HCEC 1CT (cell line): ENCODE results near the gene TMEM163.
"Not testable (repeated sequence)": the region's sequence is repeated elsewhere in the genome, so short reads cannot be mapped to it uniquely, and the experiment has no call there.

Source experiments
- DNase-seq: peaks from one replicate; pipeline ENCODE4 v3.0.0-alpha.2; 2017

Gene TMEM163

DNA sequence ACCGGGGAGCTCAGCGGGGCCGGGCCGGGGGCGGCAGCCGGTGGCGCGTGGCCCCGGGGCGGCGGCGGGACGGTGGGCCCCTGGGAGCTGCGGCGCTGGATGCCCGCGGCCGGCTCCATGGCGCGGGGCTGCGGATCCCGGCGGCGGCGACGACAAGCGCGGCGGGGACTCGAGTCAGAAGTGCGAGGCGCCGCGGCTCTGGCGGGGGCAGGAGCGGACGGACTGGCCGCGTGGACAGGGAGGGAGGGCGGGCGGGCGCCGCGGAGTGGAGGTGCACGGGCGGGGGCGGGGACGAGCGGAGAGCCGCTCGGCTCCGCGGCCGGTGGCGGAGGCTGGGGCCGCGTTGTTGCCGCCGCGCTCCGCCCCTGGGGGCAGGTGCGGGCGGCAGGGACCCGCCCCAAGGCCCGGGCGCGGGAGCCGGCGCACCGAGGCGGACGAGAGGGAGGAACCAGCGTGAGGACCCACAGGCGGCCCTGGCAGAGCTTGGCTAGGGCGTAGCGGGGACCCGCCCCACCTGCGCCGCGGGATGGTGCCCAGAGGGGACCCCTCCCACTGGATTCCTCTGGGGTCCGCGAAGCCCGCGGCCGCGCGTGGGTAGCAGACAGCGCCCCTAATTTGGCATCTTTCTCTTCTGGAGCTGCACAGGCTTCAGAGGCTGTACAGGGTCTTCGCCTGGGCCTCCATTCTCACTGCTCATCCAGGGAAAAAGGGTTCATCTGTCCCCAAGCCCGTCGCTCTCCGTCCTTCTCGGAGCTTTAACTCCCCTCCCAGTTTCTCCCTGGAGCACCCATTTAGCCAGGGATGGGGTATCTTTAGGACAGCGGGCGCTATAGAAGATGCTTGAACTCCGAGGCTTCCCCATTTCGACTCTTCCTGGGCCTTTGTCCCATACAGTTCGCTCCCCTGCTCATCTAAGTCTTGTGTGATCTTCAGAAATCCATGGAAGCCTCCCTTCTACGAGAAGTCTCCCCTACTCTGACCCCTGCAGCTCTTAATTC lies at the start of gene TMEM163:
TMEM163 (minus strand) TSS at position 184 of the 998 bp plus-strand sequence.
- no peak for DNase-seq

DNA sequence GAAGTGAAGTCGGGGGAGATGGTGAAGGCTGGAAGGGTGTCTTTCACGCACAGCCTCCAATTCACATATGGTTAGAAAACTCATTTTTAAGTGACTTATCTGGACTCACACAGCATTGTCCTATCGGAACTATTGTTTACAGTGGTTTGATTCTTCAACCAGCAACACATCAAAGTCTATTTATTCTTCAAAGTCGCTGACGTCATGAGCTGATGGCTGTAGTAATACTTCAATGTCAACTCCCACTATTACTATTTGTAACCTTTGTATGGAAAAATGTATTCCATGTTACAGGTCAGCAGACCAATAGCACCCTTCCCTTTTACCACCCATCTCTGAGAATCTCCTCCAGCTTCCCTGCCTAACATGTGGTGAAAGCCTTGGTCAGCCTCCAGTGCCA lies 47.8 kb upstream of the TMEM163 start:
- no peak for DNase-seq

DNA sequence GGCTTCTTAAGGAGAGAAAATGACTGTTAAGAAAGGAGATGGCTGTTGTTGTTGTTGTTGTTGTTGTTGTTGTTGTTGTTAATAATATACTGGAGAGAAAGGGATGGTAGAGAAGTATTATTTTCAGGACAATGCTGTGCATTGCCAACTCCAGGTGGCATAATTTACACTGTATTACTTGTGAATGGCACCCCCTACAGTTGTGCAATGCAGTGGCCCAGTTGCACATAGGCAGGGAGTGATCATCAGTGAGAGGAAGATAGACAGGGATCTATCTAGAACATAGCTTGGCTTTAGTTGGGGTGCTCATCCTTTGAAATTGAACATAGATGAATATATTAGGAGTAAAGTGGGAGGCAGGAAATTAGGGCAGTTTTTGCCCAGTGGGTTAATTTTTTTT lies 47.2 kb upstream of the TMEM163 start:
- DNase-seq, result no peak

DNA sequence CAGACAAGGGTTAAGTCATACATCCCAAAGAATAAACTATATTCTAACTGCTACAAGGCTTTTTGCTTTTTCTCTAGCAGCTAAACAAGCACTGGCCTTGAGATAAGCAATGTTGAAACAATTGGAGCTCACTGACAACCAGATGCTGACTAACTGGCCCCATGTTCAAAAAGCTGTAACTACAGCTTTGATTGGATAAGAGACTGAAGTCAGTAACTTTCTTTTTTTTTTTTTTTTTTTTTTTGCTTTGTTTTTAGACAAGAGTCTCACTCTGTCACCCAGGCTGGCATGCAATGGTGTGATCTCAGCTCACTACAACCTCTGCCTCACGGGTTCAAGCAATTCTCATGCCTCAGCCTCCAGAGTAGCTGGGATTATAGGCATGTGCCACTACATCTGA lies 45.4 kb upstream of the TMEM163 start:
- DNase-seq, result no peak

DNA sequence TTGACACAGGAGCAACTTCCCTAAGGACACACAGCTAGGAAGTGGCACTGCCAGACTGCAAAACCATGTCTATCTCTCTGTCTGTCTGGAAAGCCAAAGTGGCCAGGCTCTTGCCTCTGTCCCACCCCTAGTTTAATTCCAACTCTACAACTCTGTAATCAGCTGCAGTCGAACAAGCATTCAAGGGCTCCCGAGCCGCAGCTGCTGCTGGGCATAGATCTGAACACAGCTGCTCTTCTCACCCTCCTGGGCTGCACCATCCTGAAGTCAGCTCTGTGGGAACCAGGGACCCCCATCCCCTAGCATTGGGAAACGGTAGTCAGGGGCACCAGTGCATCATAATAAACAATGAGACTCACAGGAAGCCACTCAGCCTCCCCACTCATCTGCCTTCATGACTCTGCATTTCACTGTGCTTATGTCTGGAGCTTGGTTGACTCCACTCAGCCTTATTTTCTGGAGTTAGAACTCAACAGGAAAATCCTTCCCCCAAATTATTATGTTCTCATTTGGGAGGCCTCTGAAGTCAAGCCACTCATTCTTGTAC lies 44.4 kb upstream of the TMEM163 start:
- DNase-seq, result no peak

DNA sequence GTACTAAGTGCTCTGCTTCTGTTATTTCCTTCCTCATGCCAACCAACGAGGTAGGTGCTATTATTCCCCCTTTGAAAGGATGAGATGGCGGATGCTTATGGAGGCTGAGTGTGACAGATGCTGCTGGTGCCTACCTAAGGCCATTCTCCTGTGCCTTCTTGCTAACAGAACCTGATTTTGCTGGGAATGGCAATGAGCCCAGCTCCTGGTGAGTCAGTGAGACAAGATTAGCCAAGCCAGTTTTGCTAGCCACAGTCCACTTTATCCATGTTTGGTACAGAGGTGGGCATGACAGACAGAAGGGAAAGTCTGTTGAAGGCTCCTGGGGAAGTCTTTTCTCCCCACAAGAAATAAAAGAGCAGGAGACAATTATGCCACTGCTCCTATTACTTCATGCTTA lies 43.7 kb upstream of the TMEM163 start:
- no peak for DNase-seq

DNA sequence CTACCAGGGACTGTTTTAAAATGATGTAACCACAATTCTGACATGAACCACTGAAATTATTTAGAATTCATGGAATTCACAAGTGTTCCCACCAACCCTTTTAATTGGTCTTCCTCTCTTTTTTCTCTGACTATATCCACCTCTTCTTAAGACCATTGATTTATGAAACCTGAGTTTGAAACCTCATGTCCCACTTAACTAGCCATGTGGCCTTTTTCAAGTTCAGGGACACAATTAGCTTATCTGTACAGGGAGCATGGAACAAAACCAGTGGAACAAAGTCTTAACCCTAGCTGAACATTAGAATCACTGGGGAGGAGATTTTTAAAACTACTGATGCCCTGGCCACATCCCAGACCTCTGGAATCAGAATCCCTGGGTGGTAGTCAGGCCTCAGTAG lies 41.6 kb upstream of the TMEM163 start:
- DNase-seq, result no peak

DNA sequence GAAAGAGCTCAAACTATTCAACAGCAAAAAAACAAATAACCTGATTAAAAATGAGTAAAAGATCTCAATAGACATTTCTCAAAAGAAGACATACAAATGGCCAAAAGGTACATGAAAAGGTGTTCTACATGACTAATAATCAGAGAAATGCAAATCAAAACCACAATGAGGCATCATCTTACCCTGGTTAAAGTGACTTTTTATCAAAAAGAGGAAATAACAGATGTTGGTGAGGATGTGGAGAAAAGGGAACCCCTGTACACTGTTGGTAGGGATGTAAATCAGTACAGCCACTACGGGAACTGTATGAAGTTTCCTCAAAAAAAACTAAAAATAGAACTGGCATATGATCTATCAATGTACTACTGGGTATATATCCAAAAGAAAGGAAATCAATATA lies 39.8 kb upstream of the TMEM163 start:
- DNase-seq, result no peak

DNA sequence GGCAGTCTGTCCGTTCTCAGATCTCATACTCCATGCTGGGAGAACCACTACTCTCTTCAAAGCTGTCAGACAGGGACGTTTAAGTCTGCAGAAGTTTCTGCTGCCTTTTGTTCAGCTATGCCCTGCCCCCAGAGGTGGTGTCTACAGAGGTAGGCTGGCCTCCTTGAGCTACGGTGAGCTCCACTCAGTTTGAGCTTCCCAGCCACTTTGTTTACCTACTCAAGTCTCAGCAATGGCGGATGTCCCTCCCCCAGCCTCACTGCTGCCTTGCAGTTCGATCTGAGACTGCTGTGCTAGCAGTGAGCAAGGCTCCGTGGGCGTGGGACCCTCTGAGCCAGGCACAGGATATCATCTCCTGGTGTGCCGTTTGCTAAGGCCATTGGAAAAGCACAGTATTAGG lies 33.2 kb upstream of the TMEM163 start:
- DNase-seq, result not testable (repeated sequence)

DNA sequence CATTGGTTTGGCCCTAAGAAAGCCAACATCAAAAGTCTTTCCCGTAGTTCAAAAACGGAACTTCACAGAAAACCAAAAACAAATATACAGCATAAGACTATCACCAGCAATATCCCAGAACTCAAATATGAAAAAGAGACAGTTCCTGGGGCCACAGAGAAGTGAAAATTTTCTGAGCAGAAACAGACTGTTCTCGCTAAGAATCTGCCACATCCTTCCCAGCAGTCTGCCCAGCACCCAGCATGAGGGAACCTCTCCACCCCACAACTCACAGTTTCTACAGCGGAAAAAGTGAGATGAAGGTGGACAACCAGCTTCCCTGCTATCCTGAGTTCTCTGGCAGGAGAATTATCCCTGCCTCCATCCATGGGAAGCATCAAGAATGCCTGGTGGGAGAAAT lies 26.7 kb upstream of the TMEM163 start:
- no peak for DNase-seq

DNA sequence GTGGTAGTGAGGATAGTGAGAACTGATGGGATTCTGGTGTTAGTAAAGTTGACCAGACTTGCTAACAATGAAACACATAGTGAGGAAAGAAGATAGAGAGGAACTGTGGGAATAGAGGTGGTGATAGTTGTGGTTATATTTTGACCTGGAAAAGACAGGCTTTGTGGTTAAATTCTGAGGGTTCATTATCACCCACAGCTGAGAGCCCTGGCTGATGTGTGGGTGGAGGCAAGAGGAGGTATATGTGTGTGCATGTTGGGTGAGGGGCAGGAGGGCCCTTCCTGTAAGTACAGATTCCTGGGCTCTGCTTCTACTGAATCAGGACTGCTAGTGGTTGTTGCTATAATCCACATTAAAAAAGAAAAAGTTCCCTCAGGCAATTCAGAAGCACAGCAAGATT lies 26.2 kb upstream of the TMEM163 start:
- DNase-seq, result no peak

DNA sequence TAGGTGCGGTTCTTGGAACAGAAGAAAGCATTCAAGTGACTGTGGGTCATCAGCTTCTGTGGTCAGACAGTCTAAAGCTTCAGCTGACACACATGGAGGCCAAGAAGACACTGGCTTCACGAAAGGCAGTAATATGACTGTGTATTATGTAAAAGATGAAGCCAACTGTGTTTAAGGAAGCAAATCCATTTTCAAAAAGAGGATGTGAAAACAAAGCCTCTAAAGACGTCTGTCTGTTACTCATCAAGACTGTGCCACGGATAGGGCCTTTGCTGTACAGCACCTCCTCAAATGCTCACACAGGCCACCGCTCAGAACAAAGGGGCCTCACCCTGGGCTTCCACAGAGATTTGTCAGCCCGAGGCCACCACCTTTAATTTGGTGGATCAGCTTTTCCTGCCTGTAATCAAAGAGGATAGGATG lies 21.1 kb upstream of the TMEM163 start:
- DNase-seq, result peak; percentile 1

DNA sequence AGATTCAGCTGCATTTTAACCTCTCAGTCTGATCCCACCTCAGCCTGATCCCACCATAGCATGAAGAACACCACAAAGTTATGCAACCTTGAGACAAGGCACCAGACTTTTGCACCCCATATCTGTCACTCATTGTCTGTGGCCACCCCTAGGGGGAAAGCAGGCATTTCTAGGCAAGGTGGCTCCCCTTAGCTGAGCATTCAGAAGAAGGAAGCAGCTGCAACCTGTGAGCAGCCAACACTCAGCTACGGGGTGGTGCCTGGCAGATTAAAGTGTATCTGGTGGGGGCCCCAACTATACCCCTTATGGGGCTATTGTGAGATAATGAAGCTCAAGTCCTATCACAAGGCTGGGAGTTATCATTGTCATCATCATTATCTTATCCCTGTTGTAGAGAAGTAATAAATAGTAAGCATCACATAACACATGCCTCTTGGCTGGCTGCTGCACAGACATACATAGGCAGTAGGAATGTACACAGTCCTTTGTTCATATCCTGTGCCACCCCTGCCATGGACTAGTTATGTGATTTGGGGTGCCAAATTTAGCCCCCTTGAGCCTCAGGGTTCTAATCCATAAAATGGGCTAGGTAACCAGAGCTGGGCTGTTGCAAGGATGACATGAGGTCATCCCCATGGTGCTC lies 20.6 kb upstream of the TMEM163 start:
- DNase-seq, result no peak

DNA sequence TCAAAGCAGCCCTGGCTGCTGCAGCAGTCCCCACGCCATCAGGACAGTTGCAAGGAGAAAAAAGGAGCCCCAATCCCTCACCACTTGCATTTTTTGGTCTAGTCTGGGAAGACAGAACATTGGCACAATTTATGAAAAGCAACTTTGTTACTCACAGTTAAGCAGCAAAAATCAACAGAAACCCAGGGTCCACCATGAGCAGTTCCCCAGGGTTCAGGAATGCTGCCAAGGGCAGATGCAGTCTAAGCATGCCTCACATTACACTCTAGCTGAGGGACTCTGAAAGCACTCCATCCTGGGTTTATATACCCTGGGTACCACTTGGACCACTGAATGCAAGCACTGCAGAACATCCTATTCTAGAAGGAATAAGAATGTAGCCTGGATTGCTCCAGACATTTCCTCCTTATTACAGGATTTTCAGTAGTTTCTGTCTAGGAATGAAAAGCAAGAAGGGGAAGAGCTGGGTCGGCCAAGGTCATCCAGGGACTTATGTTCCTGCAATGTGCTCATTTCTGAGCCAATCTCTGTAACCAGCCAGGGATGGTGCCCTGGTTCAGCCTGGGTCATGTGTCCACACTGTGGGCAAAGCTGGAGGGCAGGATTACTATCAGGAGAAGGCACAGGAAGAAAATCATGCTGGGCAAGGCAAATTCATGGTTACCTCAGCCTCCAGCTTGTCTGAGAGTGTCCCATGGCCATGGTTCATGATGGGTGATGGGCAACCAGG lies 19.5 kb upstream of the TMEM163 start:
- no peak for DNase-seq

DNA sequence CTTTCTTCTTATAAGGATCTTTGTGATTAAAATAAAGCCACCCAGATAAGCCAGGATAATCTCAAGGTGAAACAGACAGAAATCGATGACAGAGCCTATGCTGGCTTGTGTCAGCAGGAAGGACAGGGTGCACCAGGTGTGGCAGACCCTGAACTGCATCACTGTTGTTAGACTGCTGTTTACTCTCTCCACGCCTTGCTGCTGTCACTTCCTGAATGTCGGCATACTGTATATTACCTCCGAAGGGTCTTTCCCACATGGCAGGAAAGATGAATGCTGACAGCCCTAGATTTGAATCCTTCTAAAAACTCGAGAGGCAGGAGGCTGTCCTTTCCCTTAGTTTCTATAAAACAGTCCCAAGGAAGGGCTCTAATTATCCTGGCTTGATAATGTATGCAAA lies 18.9 kb upstream of the TMEM163 start:
- DNase-seq, result no peak

DNA sequence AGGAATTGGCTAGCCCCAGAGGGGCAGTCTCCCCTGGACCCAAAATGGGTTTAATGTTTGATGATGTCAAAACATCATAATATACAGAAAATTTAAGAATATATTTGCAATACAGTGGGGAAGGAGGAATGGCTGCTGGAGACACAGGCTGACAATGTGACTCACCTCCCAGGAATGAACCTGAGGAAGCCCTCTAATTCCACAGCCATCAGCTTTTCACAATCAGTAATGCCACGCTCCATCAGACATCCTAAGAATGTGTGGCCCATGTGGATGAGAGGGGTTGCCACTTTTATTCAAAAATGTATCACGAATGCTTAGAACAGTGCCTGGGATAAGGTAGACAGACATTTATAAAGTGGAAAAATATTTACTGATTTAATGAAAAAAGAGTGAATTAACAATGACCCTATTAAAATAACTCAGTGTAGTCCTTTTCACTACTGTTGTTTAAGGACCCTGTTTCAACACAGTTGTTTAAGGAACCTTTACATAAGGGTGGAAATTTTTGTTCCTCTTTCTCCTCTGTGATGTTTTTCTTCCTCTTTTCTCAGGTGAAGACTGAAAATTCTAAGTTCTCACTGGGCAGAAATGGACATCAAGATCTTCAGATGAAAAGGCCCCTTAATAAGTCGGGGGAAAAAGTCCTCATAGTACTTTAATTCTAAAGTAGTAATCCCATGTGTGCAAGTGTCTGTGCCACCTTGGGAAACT lies 17.5 kb upstream of the TMEM163 start:
- DNase-seq, result peak; percentile 66

DNA sequence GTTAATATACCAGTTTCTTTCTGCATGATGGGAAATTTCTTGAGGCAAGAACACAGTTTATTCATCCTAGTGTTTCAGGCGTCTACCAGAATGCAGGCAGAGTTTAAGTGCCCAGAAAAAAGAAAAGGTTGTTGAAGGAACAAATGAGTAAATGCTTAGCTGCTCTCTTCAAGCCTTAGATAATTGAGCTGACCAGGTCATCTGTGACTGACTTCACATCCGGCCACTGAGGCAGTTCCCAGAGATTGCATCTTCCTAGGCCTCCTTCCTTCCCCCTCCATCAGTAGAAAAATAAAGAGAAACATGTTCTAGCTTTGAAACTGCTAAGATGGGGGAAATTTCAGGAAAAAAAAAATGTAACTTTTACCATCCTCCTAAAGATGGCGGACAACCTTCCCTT lies 9.4 kb upstream of the TMEM163 start:
- no peak for DNase-seq

DNA sequence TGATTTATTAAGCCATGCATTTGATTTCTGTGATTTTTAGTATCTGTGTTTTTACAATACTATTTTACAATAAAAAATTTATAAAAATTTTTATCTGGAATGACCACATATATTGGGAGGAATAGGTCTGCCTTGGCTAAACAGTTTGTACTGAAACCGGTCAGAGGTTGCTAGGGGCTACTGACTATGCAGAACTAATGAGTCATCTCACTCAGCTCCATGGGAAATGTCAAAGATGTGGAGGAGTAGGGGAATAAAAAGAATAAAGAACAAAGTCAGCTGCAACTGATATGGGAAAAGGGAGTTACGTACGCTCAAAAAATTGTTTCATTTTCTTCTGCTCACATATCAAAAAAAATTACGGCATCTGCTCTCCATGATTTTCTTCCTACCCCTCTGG lies 8.6 kb upstream of the TMEM163 start:
- no peak for DNase-seq

DNA sequence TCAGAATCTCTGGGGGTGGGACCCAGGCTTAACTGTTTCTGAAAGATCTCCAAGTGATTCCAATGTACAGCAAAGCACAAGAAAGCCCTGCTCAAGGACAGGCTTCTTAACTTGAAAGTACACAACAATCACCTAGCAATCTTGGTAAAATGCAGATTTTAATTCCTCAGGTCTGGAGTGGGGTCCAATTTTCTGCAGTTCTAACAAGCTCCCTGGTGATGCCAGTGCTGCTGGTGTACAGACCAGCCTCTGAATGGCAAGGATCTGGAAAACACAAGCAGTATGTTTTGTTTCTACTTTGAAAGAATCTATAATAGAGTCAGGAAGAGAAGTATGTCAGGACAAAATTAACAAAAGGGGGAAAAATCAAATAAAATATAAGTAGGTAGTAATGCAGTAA lies 7.8 kb upstream of the TMEM163 start:
- DNase-seq, result no peak

DNA sequence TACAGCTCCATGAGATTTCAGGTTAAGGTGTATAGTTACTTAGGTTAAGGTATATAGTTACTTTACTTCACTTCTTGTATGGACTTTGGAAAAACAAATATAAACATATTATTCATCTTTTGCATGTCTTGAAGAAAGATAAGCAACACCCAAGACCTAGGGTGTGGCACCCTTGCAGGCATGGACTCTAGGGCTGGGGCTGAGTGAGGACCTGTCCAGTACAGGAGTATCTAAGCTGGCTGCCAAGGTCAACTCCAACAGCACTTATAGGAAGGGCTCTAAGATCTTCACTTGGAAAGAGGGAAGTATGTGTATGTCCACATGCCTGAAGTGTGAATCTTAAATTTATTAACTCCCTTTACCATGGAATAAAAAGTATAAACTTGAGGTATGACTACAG lies 7.1 kb upstream of the TMEM163 start:
- DNase-seq, result no peak

DNA sequence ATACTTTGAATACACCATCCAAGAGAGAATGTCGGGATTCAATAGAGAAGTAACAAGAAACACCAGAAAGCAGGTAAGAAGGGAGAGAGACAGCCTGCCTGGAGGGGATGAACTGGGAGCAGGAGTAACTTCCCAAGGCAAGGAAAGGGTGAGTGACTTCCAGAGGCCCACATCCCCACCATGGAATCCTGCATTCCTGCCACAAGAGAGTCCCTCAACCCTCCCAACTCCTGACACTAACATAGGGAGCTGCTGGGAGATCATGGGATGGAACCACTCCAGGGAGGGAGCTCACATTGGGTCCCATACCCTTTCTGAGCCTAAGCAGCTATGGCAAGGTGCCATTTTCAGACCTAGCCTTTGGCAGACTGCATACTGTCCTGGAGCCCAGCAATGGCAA lies 5.5 kb upstream of the TMEM163 start:
- DNase-seq, result no peak

DNA sequence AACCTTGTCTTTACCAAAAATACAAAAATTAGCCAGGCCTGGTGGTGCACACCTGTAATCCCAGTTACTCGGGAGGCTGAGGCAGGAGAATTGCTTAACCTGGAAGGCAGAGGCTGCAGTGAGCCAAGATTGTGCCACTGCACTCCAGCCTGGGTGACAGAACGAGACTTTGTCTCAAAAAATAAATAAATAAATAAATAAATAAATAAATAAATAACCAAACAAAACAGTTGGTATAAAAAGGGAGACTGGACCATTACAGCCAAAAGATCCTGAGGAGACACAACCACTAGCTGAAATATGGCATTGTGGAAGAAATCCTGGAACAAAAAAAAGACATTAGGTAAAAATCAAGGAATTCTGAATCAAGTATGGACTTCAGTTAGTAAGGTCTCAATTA lies 4.9 kb upstream of the TMEM163 start:
- not testable (repeated sequence) for DNase-seq

DNA sequence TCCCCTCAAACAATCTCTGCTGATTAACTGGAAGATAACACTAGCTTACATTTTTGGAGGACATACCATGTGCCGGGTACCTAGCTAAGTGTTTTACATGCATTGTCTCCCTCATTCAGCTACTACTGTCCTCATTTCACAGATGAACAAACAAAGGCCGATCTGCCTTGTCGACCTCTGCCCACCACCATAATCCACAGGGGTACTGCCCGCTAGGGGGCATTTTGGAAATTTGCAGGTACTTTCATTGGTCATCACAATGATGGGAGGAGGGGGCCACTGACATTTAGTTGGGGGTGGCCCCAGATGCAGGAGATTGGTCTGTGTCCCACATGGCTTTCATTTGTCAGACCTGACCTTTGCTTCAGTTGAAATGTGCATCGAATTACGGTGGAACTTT lies 3.9 kb upstream of the TMEM163 start:
- DNase-seq, result no peak
